HepG2 (cell line): ENCODE results near the gene DOK7. TPM values are rescaled to one million over a fixed set of nuclear protein-coding genes. Genes with fewer than 3 reads are reported as not detected.

Source experiments
- ARNT2 ChIP-seq: sonication (generic); formaldehyde crosslinking; IDR thresholded peaks from 2 replicates; pipeline ENCODE4 v1.8.0; 2022; ENCODE audit warnings: mild to moderate bottlenecking, low read depth, missing genetic modification reagents, moderate library complexity
- CSRNP2 ChIP-seq: sonication (generic); formaldehyde crosslinking; conservative IDR thresholded peaks from 2 replicates; pipeline ENCODE4 v1.8.0; 2022; ENCODE audit warnings: low read depth, missing genetic modification reagents
- DPF2 ChIP-seq: sonication (generic); formaldehyde crosslinking; IDR thresholded peaks from 2 replicates; pipeline ENCODE4 v1.4.0; 2020; ENCODE audit warnings: mild to moderate bottlenecking, low read depth, missing genetic modification reagents, borderline replicate concordance
- GATAD2A ChIP-seq: IDR thresholded peaks from 2 replicates; pipeline ENCODE4 v1.6.1; 2016
- HCFC1 ChIP-seq: fragments of 150-350 bp; IDR thresholded peaks from 2 replicates; pipeline ENCODE4 v1.6.1; 2014; ENCODE audit warnings: low read depth, low read length
- HNF4G ChIP-seq, 2 experiments: sonication (generic) in 1 of 2; formaldehyde crosslinking in 1 of 2; IDR thresholded peaks; 2 replicates each; pipeline versions ENCODE4 v1.4.0 to v1.6.1; 2011 to 2020; ENCODE audit warnings: borderline replicate concordance in 2 of 2, low read depth in 2 of 2, mild to moderate bottlenecking in 2 of 2, low read length in 1 of 2, missing genetic modification reagents in 1 of 2, moderate library complexity in 1 of 2
- HNRNPH1 ChIP-seq: fragments of 200-400 bp; formaldehyde crosslinking; optimal IDR thresholded peaks from 2 replicates; pipeline ENCODE3; 2017; ENCODE audit warnings: mild to moderate bottlenecking, low read depth, low read length
- MYC ChIP-seq: sonication (generic); formaldehyde crosslinking; IDR thresholded peaks from 2 replicates; pipeline ENCODE4 v1.9.0; 2021; ENCODE audit warnings: missing genetic modification reagents, borderline replicate concordance
- MZF1 ChIP-seq: sonication (generic); formaldehyde crosslinking; IDR thresholded peaks from 2 replicates; pipeline ENCODE4 v1.8.1; 2023; ENCODE audit warnings: mild to moderate bottlenecking, missing genetic modification reagents, borderline replicate concordance
- PHF8 ChIP-seq: sonication (generic); formaldehyde crosslinking; IDR thresholded peaks from 2 replicates; pipeline ENCODE4 v1.5.0; 2020; ENCODE audit warnings: missing genetic modification reagents
- POLR2G ChIP-seq: fragments of 200-400 bp; formaldehyde crosslinking; IDR thresholded peaks from 2 replicates; pipeline ENCODE4 v1.6.1; 2018; ENCODE audit warnings: mild to moderate bottlenecking, low read depth, low read length, moderate library complexity
- SP2 ChIP-seq: sonication (generic); formaldehyde crosslinking; IDR thresholded peaks from 2 replicates; pipeline ENCODE4 v1.5.1; 2020; ENCODE audit warnings: mild to moderate bottlenecking, missing genetic modification reagents
- STAG1 ChIP-seq: sonication (generic); formaldehyde crosslinking; IDR thresholded peaks from 2 replicates; pipeline ENCODE4 v1.4.0; 2020; ENCODE audit warnings: missing genetic modification reagents
- YEATS2 ChIP-seq: sonication (generic); formaldehyde crosslinking; IDR thresholded peaks from 2 replicates; pipeline ENCODE4 v1.4.0; 2020; ENCODE audit warnings: missing genetic modification reagents, borderline replicate concordance
- ZIK1 ChIP-seq: sonication (generic); formaldehyde crosslinking; IDR thresholded peaks from 2 replicates; pipeline ENCODE4 v1.5.0; 2020; ENCODE audit warnings: mild to moderate bottlenecking, low read depth, missing genetic modification reagents, borderline replicate concordance
- ZNF263 ChIP-seq: sonication (generic); formaldehyde crosslinking; IDR thresholded peaks from 2 replicates; pipeline ENCODE4 v1.4.0; 2020; ENCODE audit warnings: missing genetic modification reagents
- ZNF3 ChIP-seq: IDR thresholded peaks from 2 replicates; pipeline ENCODE4 v1.7.0; 2017; ENCODE audit warnings: inconsistent platforms
- ZNF34 ChIP-seq: sonication (generic); formaldehyde crosslinking; IDR thresholded peaks from 2 replicates; pipeline ENCODE4 v1.4.0; 2020; ENCODE audit warnings: mild to moderate bottlenecking, missing genetic modification reagents, borderline replicate concordance
- ZNF841 ChIP-seq: sonication (generic); formaldehyde crosslinking; IDR thresholded peaks from 2 replicates; pipeline ENCODE4 v1.8.1; 2023; ENCODE audit warnings: missing genetic modification reagents, borderline replicate concordance
- polyA plus RNA-seq, 8 experiments: library from polyadenylated mRNA; depleted of rRNA in 3 of 8; stranded (reverse) in 7 of 8; unstranded in 1 of 8; fragments of >200 nt; fragmentation: Illumina TruSeq in 4 of 8; extraction: Trizol in 4 of 8; gene quantifications; 2 replicates each; pipeline versions ENCODE4 v1.2.1 to v1.2.3, GENCODE V29; 2011 to 2016; ENCODE audit warnings: low read depth in 4 of 8, missing spikeins in 1 of 8, mixed read lengths in 1 of 8; ENCODE audit not compliant: insufficient read depth in 1 of 8
- total RNA-seq, 5 experiments: library from RNA; depleted of rRNA; stranded (reverse); fragments of >200 nt; fragmentation: Illumina TruSeq; extraction: Trizol; gene quantifications; 2 replicates each; pipeline ENCODE4 v1.2.3, GENCODE V29; 2016; ENCODE audit warnings: low read depth in 1 of 5
- TF ChIP-seq, protein P1 (sequence below): sonication (generic); formaldehyde crosslinking; IDR thresholded peaks from 2 replicates; pipeline ENCODE4 v1.8.0; 2022; ENCODE audit warnings: mild to moderate bottlenecking, missing genetic modification reagents, moderate library complexity
- TF ChIP-seq, protein P2 (sequence below): sonication (generic); formaldehyde crosslinking; IDR thresholded peaks from 2 replicates; pipeline ENCODE4 v1.8.0; 2022; ENCODE audit warnings: missing genetic modification reagents, mild to moderate bottlenecking, moderate library complexity, borderline replicate concordance
- TF ChIP-seq, protein P3 (sequence below): sonication (generic); formaldehyde crosslinking; IDR thresholded peaks from 2 replicates; pipeline ENCODE4 v1.8.1; 2023; ENCODE audit warnings: mild to moderate bottlenecking, missing genetic modification reagents

Gene DOK7
- total and polyA plus RNA-seq, 2 of the 13 experiments (the other 11 are each of a cell fraction or from before 2014, with no cell fraction given): 0.03 to 0.07 TPM

DNA sequence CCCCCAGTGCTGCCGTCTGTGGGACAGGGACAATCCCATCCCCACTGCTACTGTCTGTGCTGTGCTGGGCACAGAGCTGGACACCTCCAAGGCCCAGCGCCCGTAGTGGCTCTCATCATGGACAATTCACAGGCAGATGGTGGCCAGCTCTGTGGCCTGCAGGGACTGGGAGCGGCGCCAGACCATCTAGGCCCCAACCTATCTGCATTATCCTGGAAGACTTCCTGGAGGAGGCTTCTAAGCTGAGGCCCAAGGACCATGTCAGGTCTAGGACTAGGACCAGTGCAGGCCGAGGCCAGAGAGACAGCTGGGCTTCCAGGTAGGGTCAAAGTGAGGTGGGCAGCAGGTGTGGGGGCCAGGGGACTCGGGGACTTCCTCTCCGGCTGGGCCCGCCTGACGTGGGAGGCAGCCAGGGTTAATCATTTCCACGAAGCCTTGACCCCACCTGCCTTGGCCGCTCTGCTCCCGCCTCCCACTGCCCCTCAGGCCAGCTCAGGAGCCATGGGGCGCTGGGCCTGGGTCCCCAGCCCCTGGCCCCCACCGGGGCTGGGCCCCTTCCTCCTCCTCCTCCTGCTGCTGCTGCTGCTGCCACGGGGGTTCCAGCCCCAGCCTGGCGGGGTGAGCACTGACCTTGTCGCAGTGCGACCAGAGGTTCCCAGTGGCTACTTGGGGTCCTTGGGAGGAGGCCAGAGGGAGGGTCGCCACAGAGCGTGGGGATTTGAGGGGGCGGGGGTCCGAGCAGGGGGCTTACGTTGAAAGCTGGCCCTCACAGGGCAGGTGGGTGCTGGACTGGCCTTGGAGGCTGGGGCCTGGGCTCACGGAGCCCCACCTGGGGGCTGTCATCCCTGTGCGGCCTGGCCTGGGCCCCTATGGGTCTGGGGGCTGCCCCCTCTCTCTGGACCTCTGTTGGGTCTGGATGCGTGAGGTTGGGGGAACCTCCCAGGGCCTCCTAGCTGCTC, 21.3 kb upstream of the DOK7 start, which contains the start of gene HGFAC (continued):
- TF ChIP-seq CSRNP2: no peak
- TF ChIP-seq, protein P1, sequence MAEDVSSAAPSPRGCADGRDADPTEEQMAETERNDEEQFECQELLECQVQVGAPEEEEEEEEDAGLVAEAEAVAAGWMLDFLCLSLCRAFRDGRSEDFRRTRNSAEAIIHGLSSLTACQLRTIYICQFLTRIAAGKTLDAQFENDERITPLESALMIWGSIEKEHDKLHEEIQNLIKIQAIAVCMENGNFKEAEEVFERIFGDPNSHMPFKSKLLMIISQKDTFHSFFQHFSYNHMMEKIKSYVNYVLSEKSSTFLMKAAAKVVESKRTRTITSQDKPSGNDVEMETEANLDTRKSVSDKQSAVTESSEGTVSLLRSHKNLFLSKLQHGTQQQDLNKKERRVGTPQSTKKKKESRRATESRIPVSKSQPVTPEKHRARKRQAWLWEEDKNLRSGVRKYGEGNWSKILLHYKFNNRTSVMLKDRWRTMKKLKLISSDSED (CRISPR knock-in tag): no peak
- no peak for TF ChIP-seq ZNF841 (CRISPR knock-in tag)
- TF ChIP-seq ZIK1 (CRISPR knock-in tag): peak; percentile 49; the same call in 1 of the 2 replicates
- TF ChIP-seq YEATS2 (CRISPR knock-in tag): no peak; the same call in 1 of the 2 replicates
- TF ChIP-seq GATAD2A (CRISPR knock-in tag): peak; percentile 59; the same call in 1 of the 2 replicates
- no peak; the same call in 1 of the 2 replicates for TF ChIP-seq ARNT2 (CRISPR knock-in tag)
- TF ChIP-seq SP2 (CRISPR knock-in tag): no peak
- TF ChIP-seq HNF4G (IDR thresholded peaks at IDR 0.05; ENCODE audit: borderline replicate concordance, low read depth, low read length): no peak
- TF ChIP-seq HNF4G (CRISPR knock-in tag; IDR thresholded peaks at IDR 0.05; ENCODE audit: borderline replicate concordance, low read depth): no peak
- TF ChIP-seq ZNF34 (CRISPR knock-in tag): no peak
- TF ChIP-seq HNRNPH1: no peak
- TF ChIP-seq PHF8 (CRISPR knock-in tag): peak; percentile 41
- TF ChIP-seq POLR2G: peak; percentile 48
- no peak for TF ChIP-seq HCFC1
- TF ChIP-seq, protein P2, sequence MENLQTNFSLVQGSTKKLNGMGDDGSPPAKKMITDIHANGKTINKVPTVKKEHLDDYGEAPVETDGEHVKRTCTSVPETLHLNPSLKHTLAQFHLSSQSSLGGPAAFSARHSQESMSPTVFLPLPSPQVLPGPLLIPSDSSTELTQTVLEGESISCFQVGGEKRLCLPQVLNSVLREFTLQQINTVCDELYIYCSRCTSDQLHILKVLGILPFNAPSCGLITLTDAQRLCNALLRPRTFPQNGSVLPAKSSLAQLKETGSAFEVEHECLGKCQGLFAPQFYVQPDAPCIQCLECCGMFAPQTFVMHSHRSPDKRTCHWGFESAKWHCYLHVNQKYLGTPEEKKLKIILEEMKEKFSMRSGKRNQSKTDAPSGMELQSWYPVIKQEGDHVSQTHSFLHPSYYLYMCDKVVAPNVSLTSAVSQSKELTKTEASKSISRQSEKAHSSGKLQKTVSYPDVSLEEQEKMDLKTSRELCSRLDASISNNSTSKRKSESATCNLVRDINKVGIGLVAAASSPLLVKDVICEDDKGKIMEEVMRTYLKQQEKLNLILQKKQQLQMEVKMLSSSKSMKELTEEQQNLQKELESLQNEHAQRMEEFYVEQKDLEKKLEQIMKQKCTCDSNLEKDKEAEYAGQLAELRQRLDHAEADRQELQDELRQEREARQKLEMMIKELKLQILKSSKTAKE (CRISPR knock-in tag): peak; percentile 15; the same call in 1 of the 2 replicates
- TF ChIP-seq MZF1 (CRISPR knock-in tag): no peak
- TF ChIP-seq MYC: no peak; the same call in 1 of the 2 replicates
- TF ChIP-seq DPF2 (CRISPR knock-in tag): peak; percentile 64
- peak; percentile 10; the same call in 1 of the 2 replicates for TF ChIP-seq ZNF263
- TF ChIP-seq, protein P3, sequence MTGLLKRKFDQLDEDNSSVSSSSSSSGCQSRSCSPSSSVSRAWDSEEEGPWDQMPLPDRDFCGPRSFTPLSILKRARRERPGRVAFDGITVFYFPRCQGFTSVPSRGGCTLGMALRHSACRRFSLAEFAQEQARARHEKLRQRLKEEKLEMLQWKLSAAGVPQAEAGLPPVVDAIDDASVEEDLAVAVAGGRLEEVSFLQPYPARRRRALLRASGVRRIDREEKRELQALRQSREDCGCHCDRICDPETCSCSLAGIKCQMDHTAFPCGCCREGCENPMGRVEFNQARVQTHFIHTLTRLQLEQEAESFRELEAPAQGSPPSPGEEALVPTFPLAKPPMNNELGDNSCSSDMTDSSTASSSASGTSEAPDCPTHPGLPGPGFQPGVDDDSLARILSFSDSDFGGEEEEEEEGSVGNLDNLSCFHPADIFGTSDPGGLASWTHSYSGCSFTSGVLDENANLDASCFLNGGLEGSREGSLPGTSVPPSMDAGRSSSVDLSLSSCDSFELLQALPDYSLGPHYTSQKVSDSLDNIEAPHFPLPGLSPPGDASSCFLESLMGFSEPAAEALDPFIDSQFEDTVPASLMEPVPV (CRISPR knock-in tag): peak; percentile 35; the same call in 1 of the 2 replicates
- TF ChIP-seq STAG1 (CRISPR knock-in tag): no peak
- TF ChIP-seq ZNF3 (CRISPR knock-in tag): no peak
